NT2/D1 (cell line): ENCODE data around the gene RBSN.

ENCODE experiments used
- DNase-seq: peaks from one replicate; pipeline ENCODE4 v3.0.0-alpha.2; 2011; ENCODE audit warnings: low read depth, low spot score
- H3K27me3 ChIP-seq: 2 replicates; pipeline ENCODE4 v1.6.0; 2011; ENCODE audit warnings: mild to moderate bottlenecking; ENCODE audit not compliant: insufficient read length, insufficient read depth
- H3K36me3 ChIP-seq: 2 replicates; pipeline ENCODE4 v1.6.1; 2011; ENCODE audit warnings: mild to moderate bottlenecking, low read length, mixed read lengths; ENCODE audit not compliant: insufficient read depth, insufficient read length
- H3K4me1 ChIP-seq: 2 replicates; pipeline ENCODE4 v1.5.1; 2011; ENCODE audit not compliant: insufficient read depth, insufficient read length
- H3K4me3 ChIP-seq: 2 replicates; pipeline ENCODE4 v1.5.1; 2011; ENCODE audit warnings: low read depth; ENCODE audit not compliant: insufficient read length
- H3K9ac ChIP-seq: 2 replicates; pipeline ENCODE4 v1.6.0; 2011; ENCODE audit warnings: low read depth; ENCODE audit not compliant: insufficient read length
- H3K9me3 ChIP-seq: 2 replicates; pipeline ENCODE4 v1.5.1; 2011; ENCODE audit warnings: mild to moderate bottlenecking, low read length; ENCODE audit not compliant: insufficient read depth
- SUZ12 ChIP-seq: IDR thresholded peaks from 2 replicates; pipeline ENCODE4 v1.6.1; 2011; ENCODE audit not compliant: insufficient read length, insufficient read depth; ENCODE audit errors: extremely low read depth
- YY1 ChIP-seq: IDR thresholded peaks from 2 replicates; pipeline ENCODE4 v1.6.1; 2011; ENCODE audit not compliant: insufficient read length, insufficient read depth
- ZNF274 ChIP-seq: IDR thresholded peaks from 2 replicates; pipeline ENCODE4 v1.6.1; 2011; ENCODE audit warnings: mild to moderate bottlenecking, low read depth, low read length

Gene RBSN

DNA sequence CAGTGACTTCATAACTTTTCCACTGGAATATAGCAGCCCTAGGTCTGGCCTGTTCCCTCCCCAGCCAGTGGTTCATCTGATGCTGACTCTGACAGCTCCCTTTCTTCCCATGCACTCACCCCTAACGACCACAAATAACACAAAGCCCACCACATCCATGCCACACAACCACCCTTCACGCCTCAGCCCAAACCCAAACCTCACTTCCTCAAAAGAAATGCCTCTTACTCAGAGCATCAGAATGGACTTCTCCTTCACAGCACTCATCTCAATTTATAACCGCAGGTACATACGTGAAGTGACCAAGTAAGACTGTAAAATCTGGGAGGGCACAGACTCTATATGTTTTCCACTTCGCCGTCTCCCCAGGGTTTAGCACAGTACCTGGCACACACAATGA is 1.1 kb downstream of the RBSN start:
- peaks cover 3% of the 10 kb centered on the region for H3K4me1 ChIP-seq
- peak overlapping the region; percentile 96 for H3K4me3 ChIP-seq
- no peak for TF ChIP-seq SUZ12
- no peak for TF ChIP-seq ZNF274
- TF ChIP-seq YY1 = no peak
- DNase-seq = no peak
- no peaks in the 10 kb centered on the region for H3K27me3 ChIP-seq
- H3K36me3 ChIP-seq = peaks cover 39% of the 10 kb centered on the region
- peak overlapping the region; percentile 54 for H3K9ac ChIP-seq
- H3K9me3 ChIP-seq = no peaks in the 10 kb centered on the region

DNA sequence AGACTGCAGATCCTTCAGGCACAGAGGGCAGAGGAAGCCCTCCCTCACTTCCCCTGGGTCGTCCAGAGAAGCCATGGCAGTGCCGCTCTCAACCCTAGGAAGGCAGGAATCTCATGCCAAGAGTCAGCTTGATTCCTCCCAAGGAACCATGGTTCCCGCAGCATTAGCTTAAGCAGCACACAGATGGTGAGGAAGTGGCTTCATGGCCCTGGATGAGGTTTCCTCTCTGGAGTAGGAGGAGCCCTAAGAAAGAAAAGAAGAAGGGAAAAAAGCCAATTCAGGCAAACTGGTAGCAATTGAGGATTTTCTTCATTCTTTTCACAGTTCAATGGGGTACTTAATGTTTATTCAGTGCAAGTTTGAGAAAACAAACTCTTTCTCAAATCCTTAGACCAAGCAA is 2.9 kb downstream of the RBSN start:
- TF ChIP-seq YY1 = no peak
- TF ChIP-seq ZNF274 = no peak
- no peak for TF ChIP-seq SUZ12
- no peak overlapping the region for H3K4me3 ChIP-seq
- no peak for DNase-seq

DNA sequence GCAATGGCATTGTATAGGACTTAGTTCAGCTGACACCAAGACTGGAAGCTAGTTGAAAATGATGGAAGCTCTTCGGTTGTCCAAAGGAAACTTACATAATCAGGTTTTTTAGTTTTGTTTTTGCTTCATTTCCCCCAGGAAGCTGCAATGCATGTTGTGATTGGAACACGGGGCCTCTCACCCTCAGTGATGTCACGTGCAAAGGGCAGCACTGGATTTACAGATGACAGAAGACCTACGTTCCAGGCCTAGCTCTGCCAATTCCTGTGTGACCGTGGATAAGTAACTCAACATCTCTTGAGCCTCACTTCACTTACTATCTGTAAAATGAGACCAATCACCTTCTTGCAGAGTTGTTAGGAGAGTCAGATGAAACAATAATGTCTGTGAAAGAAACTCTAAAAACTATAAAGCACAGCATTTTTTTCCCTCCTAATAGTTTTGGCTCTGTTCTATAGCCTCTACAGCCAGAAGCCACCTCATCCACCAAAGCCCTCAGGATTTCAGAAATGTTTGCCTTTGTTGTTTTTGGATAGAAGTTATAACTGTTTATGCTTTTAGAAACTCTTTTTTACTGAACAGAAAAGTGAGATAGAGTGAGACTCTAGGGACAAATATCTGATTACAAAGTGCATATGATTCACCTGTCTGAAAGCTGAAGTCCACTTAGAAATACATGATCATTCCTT is 4.6 kb downstream of the RBSN start:
- no peaks in the 10 kb centered on the region for H3K27me3 ChIP-seq
- H3K9ac ChIP-seq = no peak overlapping the region
- no peaks in the 10 kb centered on the region for H3K9me3 ChIP-seq
- TF ChIP-seq SUZ12 (no peak), ZNF274 (no peak), YY1 (no peak)
- H3K4me3 ChIP-seq = no peak overlapping the region
- H3K4me1 ChIP-seq = peaks cover 3% of the 10 kb centered on the region
- DNase-seq = no peak
- peaks cover 60% of the 10 kb centered on the region for H3K36me3 ChIP-seq

More for the DNA sequence above, 2.9 kb downstream of the RBSN start:
- no peaks in the 10 kb centered on the region for H3K27me3 ChIP-seq
- no peaks in the 10 kb centered on the region for H3K9me3 ChIP-seq
- H3K36me3 ChIP-seq = peaks cover 47% of the 10 kb centered on the region
- no peak overlapping the region for H3K9ac ChIP-seq
- peaks cover 3% of the 10 kb centered on the region for H3K4me1 ChIP-seq

DNA sequence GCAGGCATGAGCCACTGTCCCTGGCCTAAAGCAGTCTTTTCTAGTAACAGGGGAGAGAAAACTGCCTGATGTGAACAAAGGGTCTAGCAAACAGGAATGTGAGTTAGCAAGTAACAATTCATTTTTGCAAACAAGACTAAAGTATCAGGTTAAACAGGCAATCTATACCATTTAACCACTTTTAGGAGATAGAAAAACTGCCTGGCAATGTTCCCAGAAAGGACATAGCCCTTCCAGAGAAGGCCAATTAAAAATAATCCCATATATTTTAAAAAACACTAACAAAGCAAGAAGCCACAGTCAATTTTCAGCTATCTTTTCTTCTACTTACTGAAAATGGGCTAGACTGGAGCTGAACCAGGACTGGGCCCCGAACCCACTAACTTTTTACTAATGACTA is 6.3 kb downstream of the RBSN start:
- H3K27me3 ChIP-seq = no peaks in the 10 kb centered on the region
- no peak for TF ChIP-seq YY1
- TF ChIP-seq ZNF274 = no peak
- no peak for DNase-seq
- peaks cover 71% of the 10 kb centered on the region for H3K36me3 ChIP-seq
- H3K9ac ChIP-seq = no peak overlapping the region
- no peaks in the 10 kb centered on the region for H3K4me1 ChIP-seq
- H3K4me3 ChIP-seq = no peak overlapping the region
- H3K9me3 ChIP-seq = no peaks in the 10 kb centered on the region

DNA sequence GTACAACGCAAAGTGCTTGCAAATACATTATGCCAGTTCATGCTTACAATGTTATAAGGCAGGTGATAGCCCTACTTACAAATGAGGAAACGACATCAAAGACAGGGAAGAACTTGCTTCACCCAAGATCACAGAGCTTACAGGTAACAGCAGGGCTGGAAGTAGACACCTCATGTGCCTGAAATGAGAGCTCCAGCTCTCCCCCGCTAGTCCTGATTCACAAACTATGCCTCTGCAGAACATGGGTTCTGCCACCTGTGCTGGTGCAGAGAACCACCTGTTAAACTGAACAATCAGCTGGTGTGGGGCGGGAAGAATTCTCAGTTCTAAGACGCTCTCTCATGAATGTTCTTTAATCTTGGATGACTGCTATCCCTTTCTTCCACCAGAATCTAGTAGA is 7.4 kb downstream of the RBSN start:
- Histone ChIP-seq H3K4me1 (no peaks in the 10 kb centered on the region), H3K36me3 (peaks cover 72% of the 10 kb centered on the region)

DNA sequence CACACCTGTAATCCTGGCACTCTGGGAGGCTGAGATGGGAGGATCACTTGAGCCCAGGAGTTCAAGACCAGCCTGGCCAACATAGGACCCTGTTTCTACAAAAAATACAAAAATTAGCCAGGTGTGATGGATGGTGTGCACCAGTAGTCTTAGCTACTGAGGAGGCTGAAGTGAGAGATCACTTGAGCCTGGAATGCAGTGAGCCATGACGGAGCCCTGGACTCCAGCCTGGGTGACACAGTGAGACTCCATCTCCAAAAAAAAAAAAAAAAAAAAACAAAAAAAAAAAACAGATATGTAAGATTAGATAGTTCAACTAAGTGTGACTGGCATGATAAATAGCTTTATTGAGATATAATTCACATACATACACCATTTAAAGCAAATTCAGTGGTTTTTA is 9.7 kb downstream of the RBSN start:
- Histone ChIP-seq H3K27me3 (no peaks in the 10 kb centered on the region), H3K9me3 (no peaks in the 10 kb centered on the region), H3K9ac (no peak overlapping the region), H3K36me3 (peaks cover 72% of the 10 kb centered on the region), H3K4me3 (no peak overlapping the region), H3K4me1 (no peaks in the 10 kb centered on the region)
- no peak for DNase-seq
- TF ChIP-seq YY1 = no peak
- TF ChIP-seq SUZ12 = no peak
- TF ChIP-seq ZNF274 = no peak

More for the DNA sequence above, 7.4 kb downstream of the RBSN start:
- no peaks in the 10 kb centered on the region for H3K9me3 ChIP-seq
- DNase-seq = no peak
- H3K4me3 ChIP-seq = no peak overlapping the region
- TF ChIP-seq YY1 (no peak), SUZ12 (no peak), ZNF274 (no peak)
- H3K9ac ChIP-seq = no peak overlapping the region
- H3K27me3 ChIP-seq = no peaks in the 10 kb centered on the region

DNA sequence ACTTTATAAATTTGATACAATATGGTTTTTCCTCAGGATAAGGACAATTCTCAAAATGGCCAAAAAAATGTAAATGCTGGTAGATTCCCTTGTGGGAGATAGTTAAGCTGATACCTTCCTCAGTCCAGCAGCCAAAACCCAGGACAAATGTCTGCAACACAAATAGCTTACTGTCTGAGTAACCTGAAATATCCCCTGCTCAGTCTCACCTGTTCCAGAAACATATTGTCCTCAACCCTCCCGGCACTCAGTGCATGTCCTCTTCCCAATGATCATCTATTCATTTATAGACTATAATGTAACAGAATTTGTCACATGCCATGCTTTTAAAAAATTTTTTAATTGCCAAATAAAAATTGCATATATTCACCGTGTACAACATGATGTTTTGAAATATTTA is 12.2 kb downstream of the RBSN start:
- H3K36me3 ChIP-seq = peaks cover 83% of the 10 kb centered on the region
- no peaks in the 10 kb centered on the region for H3K4me1 ChIP-seq
- no peaks in the 10 kb centered on the region for H3K27me3 ChIP-seq
- TF ChIP-seq SUZ12 = no peak
- TF ChIP-seq YY1 = no peak
- TF ChIP-seq ZNF274 = no peak
- DNase-seq = no peak
- no peak overlapping the region for H3K4me3 ChIP-seq
- H3K9me3 ChIP-seq = no peaks in the 10 kb centered on the region
- H3K9ac ChIP-seq = no peak overlapping the region

DNA sequence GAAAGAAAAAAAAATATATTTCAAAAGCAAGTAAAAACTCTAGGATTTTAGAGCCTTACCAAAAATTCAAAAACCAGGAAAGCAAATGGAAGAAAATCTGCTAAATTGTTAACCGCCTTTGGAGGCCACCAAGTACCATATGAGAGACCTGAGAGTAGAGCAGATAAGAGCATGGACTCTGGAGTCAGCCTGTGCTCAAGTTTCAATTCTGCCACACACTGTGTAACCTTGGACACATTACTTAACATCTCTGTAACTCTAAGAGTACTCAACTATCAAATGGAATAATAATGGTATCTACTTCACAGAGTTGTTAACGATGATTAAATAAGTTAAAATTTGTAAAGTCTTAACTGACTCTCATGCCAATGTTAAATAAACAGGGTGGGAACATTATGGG is 12.7 kb downstream of the RBSN start:
- Histone ChIP-seq H3K9me3 (no peaks in the 10 kb centered on the region), H3K27me3 (no peaks in the 10 kb centered on the region), H3K4me3 (no peak overlapping the region), H3K4me1 (no peaks in the 10 kb centered on the region), H3K9ac (no peak overlapping the region), H3K36me3 (peaks cover 83% of the 10 kb centered on the region)
- TF ChIP-seq SUZ12 (no peak), ZNF274 (no peak), YY1 (no peak)
- no peak for DNase-seq
